Caco-2 (cell line): ENCODE data around the gene SP6. TPM values are rescaled to one million over a fixed set of nuclear protein-coding genes. Genes with fewer than 3 reads are reported as not detected.

Source experiments
- BruUV-seq: library from RNA; stranded (reverse); fragments of 400-500 nt; replicated peaks from 2 replicates; lab custom pipeline; 2021; lab: Mats Ljungman, UMichigan
- CTCF ChIA-PET: fragments of 300-600 bp; sonication (Branson Sonifier 250); formaldehyde crosslinking; loops from one replicate; lab custom pipeline; 2022; ENCODE audit warnings: antibody characterized with exemption; lab: Charles Lee
- POLR2A ChIA-PET: fragments of 300-600 bp; sonication (Branson Sonifier 250); formaldehyde crosslinking; loops from one replicate; lab custom pipeline; 2022; ENCODE audit warnings: antibody characterized with exemption; lab: Charles Lee
- DNase-seq, 2 experiments: peaks; one replicate each; pipeline versions ENCODE4 v3.0.0 to v3.0.0-alpha.2; 2020 to 2022
- H3K27me3 ChIP-seq: replicated peaks from 2 replicates; pipeline ENCODE4 v1.6.0; 2011; ENCODE audit warnings: low read length; ENCODE audit not compliant: control insufficient read depth, insufficient read depth
- H3K36me3 ChIP-seq: 2 replicates; pipeline ENCODE4 v1.5.1; 2011; ENCODE audit warnings: low read length; ENCODE audit not compliant: control insufficient read depth, insufficient read depth
- H3K4me1 ChIP-seq: fragments of 250-450 bp; sonication (Bioruptor Pico); 2 replicates; pipeline ENCODE4 v1.5.1; 2020; ENCODE audit warnings: mild to moderate bottlenecking
- H3K4me3 ChIP-seq: 2 replicates; pipeline ENCODE4 v1.5.1; 2011; ENCODE audit warnings: low read depth, mild to moderate bottlenecking, control low read depth, low read length
- H3K9me3 ChIP-seq: fragments of 250-450 bp; sonication (Bioruptor Pico); 2 replicates; pipeline ENCODE4 v1.5.1; 2020; ENCODE audit warnings: mild to moderate bottlenecking, moderate library complexity
- H3K27ac Mint-ChIP-seq: one replicate; pipeline ENCODE4 v1.8.0; 2022; ENCODE audit warnings: mixed read lengths; ENCODE audit not compliant: unreplicated experiment
- H3K27me3 Mint-ChIP-seq: one replicate; pipeline ENCODE4 v1.8.0; 2022; ENCODE audit warnings: mixed read lengths; ENCODE audit not compliant: insufficient read depth, unreplicated experiment
- H3K36me3 Mint-ChIP-seq: one replicate; pipeline ENCODE4 v1.8.0; 2022; ENCODE audit warnings: mild to moderate bottlenecking, mixed read lengths; ENCODE audit not compliant: insufficient read depth, unreplicated experiment
- H3K4me1 Mint-ChIP-seq: one replicate; pipeline ENCODE4 v1.8.0; 2022; ENCODE audit warnings: low read depth, mixed read lengths; ENCODE audit not compliant: unreplicated experiment
- H3K4me3 Mint-ChIP-seq: one replicate; pipeline ENCODE4 v1.8.0; 2022; ENCODE audit warnings: mild to moderate bottlenecking, moderate library complexity, mixed read lengths; ENCODE audit not compliant: unreplicated experiment
- H3K9me3 Mint-ChIP-seq: one replicate; pipeline ENCODE4 v1.8.0; 2022; ENCODE audit warnings: mixed read lengths; ENCODE audit not compliant: unreplicated experiment
- intact Hi-C: fragments of 100-400 bp; cut with micrococcal nuclease; formaldehyde crosslinking; loops from one replicate; pipeline ENCODE4 v1.10.0; 2022; ENCODE audit not compliant: unreplicated experiment
- total RNA-seq: library from RNA; stranded (reverse); gene quantifications from 2 replicates; pipeline ENCODE4 v1.2.3, GENCODE V29; 2022
- TF ChIP-seq, protein P1 (sequence below), 2 experiments: fragments of 200-600 bp in 1 of 2; IDR thresholded peaks; 1 replicate in 1 of 2; 2 replicates in 1 of 2; pipeline versions ENCODE4 v1.5.1 to v1.8.0; 2011 to 2022; ENCODE audit warnings: antibody characterized with exemption in 1 of 2, control low read depth in 1 of 2, inconsistent platforms in 1 of 2, low read depth in 1 of 2, low read length in 1 of 2, mild to moderate bottlenecking in 1 of 2, moderate library complexity in 1 of 2; ENCODE audit not compliant: insufficient read depth in 1 of 2, severe bottlenecking in 1 of 2, unreplicated experiment in 1 of 2

The SP6 gene
- total RNA-seq, 1 experiment from 2014 or later: 25.0 TPM

DNA sequence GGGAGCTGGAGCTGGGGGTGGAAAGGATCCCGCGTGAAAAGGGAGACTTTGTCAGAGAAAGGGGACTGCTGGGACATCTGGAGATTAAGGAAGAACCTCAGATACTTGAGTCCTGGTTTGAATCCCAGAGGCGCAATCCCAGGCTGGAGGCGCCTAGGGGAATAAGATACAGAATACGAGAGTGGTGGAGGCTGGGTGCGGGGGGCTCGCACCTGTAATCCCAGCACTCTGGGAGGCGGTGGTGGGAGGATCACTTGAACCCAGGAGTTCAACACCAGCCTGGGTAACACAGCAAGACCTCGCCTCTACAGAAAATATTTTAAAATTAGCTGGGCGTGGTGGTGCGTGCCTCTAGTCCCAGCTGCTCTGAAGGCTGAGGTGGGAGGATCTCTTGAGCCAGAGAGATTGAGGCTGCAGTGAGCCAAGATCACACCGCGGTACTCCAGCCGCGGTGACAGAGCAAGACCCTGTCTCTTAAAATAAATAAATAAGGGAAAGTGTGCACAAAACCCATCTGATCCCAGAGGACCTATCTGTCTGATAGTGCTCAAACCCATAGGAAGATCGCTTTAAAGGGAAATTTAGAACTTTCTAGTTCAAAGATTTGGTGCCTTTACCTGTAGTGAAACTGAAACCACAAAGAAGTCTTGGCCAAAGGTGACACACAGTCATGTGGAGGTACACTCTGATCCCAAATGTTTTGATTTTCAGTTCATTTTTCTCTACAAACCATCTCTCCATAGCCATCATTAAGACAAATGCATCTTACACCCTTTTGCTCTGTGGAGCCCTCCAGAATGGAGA lies 9.3 kb downstream of the SP6 start:
- no peaks in the 10 kb centered on the region for H3K9me3 ChIP-seq
- Mint-ChIP-seq H3K27ac (peak overlapping the region; percentile 76), H3K36me3 (peaks cover 16% of the 10 kb centered on the region), H3K4me1 (peaks cover 44% of the 10 kb centered on the region), H3K4me3 (peak overlapping the region; percentile 80), H3K27me3 (no peaks in the 10 kb centered on the region), H3K9me3 (no peaks in the 10 kb centered on the region)
- DNase-seq: no peak
- POLR2A ChIA-PET: interaction anchor here (1.0 to 2.0 kb wide), 8 partner anchors 9 to 207 kb away, joined by 3 to 25 read pairs (median 8); partner anchors contain the start of genes CDK5RAP3, LRRC46, MRPL10 and NFE2L1
- intact Hi-C loops: loop anchor here (1.0 to 2.0 kb wide), 9 partner anchors 10 to 177 kb away; partner anchors contain the start of genes CDK5RAP3, LRRC46 and MRPL10
- H3K4me1 ChIP-seq: peaks cover 47% of the 10 kb centered on the region
- BruUV-seq: no TSS peak
- no peaks in the 10 kb centered on the region for H3K27me3 ChIP-seq
- no peak overlapping the region for H3K4me3 ChIP-seq
- TF ChIP-seq, protein P1, sequence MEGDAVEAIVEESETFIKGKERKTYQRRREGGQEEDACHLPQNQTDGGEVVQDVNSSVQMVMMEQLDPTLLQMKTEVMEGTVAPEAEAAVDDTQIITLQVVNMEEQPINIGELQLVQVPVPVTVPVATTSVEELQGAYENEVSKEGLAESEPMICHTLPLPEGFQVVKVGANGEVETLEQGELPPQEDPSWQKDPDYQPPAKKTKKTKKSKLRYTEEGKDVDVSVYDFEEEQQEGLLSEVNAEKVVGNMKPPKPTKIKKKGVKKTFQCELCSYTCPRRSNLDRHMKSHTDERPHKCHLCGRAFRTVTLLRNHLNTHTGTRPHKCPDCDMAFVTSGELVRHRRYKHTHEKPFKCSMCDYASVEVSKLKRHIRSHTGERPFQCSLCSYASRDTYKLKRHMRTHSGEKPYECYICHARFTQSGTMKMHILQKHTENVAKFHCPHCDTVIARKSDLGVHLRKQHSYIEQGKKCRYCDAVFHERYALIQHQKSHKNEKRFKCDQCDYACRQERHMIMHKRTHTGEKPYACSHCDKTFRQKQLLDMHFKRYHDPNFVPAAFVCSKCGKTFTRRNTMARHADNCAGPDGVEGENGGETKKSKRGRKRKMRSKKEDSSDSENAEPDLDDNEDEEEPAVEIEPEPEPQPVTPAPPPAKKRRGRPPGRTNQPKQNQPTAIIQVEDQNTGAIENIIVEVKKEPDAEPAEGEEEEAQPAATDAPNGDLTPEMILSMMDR (IDR thresholded peaks at IDR 0.05; ENCODE audit: insufficient read depth in 1 of 2, low read depth in 1 of 2, low read length in 1 of 2, severe bottlenecking in 1 of 2, unreplicated experiment in 1 of 2): no peak
- peaks cover 13% of the 10 kb centered on the region for H3K36me3 ChIP-seq
- CTCF ChIA-PET: interaction anchor here (0.5 to 14.0 kb wide), 28 partner anchors 8 to 184 kb away, joined by 3 to 904 read pairs (median 6); partner anchors contain the start of genes CDK5RAP3, LRRC46, MRPL10 and OSBPL7

DNA sequence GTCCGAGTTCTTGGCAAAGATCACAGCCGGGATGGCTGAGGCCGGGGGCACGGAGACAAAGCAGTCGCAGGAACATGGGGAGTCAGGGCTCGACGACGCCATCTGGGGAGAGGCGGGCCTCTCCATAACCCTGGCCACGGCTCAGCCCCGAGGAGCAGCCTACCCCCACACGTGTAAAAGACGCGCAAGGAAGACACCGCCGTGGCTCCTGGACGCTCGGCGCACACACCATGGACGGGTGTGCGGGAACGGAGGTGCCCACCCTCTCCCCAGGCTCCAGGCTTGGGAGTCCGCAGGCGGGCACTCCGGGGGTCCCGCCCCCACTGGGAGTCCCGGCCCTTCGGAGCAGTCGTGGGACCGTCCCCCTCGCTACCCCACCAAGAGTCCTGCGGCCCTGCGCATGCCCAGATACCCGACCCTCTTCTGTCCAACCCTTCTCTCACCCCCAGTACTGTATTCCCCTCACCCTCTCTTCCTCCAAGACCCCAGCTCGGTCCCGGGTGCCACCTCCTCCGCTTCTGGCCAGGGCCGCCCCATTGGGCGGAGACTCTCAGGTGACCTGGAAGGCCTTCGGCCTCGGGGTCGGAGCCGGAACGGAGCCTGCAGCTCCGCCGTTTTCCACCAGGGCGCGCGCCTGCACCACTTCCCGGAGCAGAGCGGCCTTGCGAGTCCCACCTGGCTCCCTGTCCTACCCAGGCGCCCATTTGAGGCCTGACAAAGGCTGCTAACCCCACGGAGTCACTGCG lies 10.0 kb downstream of the SP6 start, which contains the start of gene SCRN2:
SCRN2 (minus strand) TSS at position 532 of the 746 bp plus-strand sequence; CDS start at position 102, 430 bp downstream.
- Histone ChIP-seq H3K4me1 (peaks cover 47% of the 10 kb centered on the region), H3K36me3 (peaks cover 15% of the 10 kb centered on the region), H3K4me3 (peak within 1 kb of the TSS; percentile 63), H3K9me3 (no peaks in the 10 kb centered on the region), H3K27me3 (no peaks in the 10 kb centered on the region)
- peak; percentile 98 to 100 for DNase-seq
- H3K27me3 Mint-ChIP-seq: no peaks in the 10 kb centered on the region
- TSS peak; percentile 71 for BruUV-seq
- H3K9me3 Mint-ChIP-seq: no peaks in the 10 kb centered on the region
- peak within 1 kb of the TSS; percentile 76 for H3K27ac Mint-ChIP-seq
- intact Hi-C loops: loop anchor here (1.0 to 2.0 kb wide), 8 partner anchors 10 to 177 kb away; partner anchors contain the start of genes CDK5RAP3, LRRC46 and MRPL10
- H3K4me3 Mint-ChIP-seq: peak within 1 kb of the TSS; percentile 80
- ChIA-PET CTCF (interaction anchor here (0.6 to 14.0 kb wide), 28 partner anchors 8 to 184 kb away, joined by 3 to 904 read pairs (median 5); partner anchors contain the start of genes CDK5RAP3, LRRC46, MRPL10 and OSBPL7), POLR2A (interaction anchor here (0.6 to 2.0 kb wide), 10 partner anchors 10 to 267 kb away, joined by 3 to 25 read pairs (median 6); partner anchors contain the start of genes CDK5RAP3, LRRC46, MRPL10 and NFE2L1)
- H3K36me3 Mint-ChIP-seq: peaks cover 10% of the 10 kb centered on the region
- H3K4me1 Mint-ChIP-seq: peaks cover 44% of the 10 kb centered on the region
- TF ChIP-seq, protein P1 (IDR thresholded peaks at IDR 0.05; ENCODE audit: insufficient read depth in 1 of 2, low read depth in 1 of 2, low read length in 1 of 2, severe bottlenecking in 1 of 2, unreplicated experiment in 1 of 2): peak; percentile 100
